B cell (primary cell): ENCODE results near the gene DDAH2.

Source experiments
- EZH2 ChIP-seq: IDR thresholded peaks from 2 replicates; pipeline ENCODE4 v1.6.1; 2012; ENCODE audit warnings: borderline replicate concordance, low read depth, mild to moderate bottlenecking, moderate library complexity, low read length; ENCODE audit not compliant: insufficient read depth, poor library complexity, severe bottlenecking
- TF ChIP-seq, protein P1 (sequence below): fragments of 200-600 bp; IDR thresholded peaks from one replicate; pipeline ENCODE4 v1.8.0; 2022; ENCODE audit warnings: antibody characterized with exemption, mild to moderate bottlenecking

DNA sequence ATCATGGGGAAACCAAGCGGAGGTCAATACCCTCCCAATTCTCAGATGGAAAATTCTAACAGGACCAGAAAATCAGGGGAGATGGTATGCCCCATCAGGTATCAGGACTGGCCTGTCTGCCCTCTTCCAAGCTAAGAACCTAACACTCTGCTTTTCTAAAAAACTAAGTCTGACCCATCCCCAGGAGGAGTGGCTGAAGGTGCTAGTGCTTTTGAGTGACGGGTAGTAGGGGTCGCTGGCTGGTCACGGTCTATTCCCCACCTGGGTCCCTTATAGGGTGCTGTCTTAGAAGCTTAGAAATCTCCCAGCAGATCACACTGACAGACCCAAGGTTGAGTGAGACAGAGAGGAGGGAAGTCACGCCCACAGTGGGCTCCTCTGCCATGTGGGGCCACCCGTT, 35.6 kb downstream of the DDAH2 start:
- no peak for TF ChIP-seq EZH2
- TF ChIP-seq, protein P1, sequence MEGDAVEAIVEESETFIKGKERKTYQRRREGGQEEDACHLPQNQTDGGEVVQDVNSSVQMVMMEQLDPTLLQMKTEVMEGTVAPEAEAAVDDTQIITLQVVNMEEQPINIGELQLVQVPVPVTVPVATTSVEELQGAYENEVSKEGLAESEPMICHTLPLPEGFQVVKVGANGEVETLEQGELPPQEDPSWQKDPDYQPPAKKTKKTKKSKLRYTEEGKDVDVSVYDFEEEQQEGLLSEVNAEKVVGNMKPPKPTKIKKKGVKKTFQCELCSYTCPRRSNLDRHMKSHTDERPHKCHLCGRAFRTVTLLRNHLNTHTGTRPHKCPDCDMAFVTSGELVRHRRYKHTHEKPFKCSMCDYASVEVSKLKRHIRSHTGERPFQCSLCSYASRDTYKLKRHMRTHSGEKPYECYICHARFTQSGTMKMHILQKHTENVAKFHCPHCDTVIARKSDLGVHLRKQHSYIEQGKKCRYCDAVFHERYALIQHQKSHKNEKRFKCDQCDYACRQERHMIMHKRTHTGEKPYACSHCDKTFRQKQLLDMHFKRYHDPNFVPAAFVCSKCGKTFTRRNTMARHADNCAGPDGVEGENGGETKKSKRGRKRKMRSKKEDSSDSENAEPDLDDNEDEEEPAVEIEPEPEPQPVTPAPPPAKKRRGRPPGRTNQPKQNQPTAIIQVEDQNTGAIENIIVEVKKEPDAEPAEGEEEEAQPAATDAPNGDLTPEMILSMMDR = no peak
